Stimulated activated naive CD4-positive, alpha-beta T cell treated with Interleukin-2 at 50 U/mL for 16 hours (primary cell): ENCODE data around the gene ANXA1.
"Not testable (repeated sequence)": the region's sequence is repeated elsewhere in the genome, so short reads cannot be mapped to it uniquely, and the experiment has no call there.

Experiments used
- DNase-seq: peaks from one replicate; lab custom pipeline; 2025; lab: John Stamatoyannopoulos, UW

ANXA1 gene

DNA sequence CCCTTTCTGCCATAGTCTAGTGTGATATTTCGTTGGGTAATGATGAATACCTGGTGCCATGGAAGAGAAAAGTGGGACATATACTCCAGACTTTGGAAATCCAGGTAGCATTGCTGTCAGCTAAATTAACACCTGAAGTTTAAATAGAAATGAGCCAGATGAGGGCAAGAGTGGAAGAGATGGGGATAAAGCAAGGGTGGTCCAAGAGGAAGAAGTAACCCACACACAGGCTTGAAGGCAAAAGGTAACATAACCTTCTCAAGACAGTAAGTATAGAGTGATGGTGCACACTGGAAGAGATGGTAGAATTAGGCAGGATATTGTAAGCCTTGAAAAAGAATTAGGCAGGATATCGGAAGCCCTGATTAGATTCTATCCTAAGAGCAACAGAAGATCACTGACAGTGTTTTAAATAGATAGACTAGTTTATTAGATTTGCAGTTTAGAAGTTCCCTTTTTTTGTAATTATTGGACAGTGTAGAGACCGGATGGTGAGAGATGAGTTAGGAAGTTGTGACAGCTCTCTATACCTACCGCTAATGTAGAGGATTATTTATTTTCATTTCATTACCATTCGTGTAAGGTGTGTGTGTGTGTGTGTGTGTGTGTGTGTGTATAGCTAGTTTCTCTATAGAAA is 16.8 kb downstream of the ANXA1 start:
- DNase-seq: no peak

DNA sequence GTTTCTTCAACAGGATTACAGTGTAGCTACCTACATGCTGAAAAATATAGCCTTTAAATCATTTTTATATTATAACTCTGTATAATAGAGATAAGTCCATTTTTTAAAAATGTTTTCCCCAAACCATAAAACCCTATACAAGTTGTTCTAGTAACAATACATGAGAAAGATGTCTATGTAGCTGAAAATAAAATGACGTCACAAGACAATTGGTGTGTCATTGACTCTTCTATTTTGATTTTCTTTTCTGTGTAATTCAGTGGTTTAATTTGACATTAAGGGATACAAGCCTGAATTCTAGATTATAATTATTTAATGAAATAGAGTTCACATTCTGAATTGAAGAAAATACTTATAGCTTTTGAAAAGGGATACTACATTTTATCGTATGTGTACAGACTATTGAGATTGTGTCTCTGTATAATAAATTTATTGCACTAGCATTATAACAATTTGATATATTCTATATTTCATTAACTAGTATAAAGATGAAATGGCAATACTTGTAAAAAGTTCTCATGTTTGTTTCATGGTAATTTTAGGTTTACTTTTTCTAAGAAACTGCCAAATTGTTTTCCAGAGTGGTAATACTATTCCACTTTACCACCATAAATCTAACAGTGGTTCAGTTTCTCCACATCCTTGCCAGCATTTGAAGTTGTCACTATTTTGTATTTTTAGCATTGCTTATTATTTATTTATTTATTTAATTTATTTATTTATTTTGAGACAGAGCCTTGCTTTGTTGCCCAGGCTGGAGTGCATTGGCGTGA is 18.7 kb downstream of the ANXA1 start:
- no peak for DNase-seq

DNA sequence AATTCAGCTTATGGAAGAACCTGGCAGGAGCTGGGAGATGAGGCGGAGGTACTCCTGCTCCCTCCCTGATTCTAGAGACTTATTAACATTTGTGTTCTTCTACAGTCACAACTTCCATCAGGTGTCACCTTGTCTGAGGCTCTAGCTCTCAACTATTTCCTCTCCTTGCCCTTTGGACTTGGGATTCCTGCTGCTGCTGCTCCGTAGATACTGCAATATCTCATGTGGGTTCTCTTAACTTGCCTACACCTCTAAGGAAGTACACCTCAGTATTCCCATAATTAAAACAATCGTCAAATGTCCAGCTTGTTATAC is 21.2 kb downstream of the ANXA1 start:
- DNase-seq: no peak

DNA sequence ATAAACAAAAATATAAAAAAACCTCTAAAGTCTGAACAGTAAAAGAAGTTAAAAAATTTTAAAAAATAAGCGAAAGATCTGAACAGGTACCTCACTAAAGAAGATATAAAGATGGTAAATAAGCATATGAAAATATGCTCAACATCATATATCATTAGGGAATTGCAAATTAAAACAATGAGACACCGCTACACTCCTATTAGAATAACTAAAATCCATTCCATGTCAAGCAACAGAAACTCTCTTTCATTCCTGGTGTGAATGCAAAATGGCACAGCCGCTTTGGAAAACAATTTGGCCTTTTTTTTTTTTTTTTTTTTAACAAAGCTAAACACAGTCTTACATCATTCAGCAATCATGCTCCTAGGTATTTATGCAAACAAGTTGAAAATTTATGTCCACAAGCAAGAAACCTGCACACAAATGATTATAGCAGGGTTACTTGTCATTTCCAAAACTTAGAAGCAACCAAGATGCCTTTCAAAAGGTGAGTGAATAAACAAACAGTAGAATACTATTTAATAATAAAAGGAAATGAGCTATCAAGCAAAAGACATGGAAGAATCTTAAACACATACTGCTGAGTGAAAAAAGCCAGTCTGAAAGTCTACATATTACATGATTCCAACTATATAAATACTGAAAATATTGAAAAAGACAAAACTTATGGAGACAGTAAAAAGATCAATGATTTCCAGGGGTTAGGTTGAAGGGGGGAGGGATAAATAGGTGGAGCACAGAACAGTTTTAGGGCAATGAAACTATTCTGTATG is 22.1 kb downstream of the ANXA1 start:
- no peak for DNase-seq

DNA sequence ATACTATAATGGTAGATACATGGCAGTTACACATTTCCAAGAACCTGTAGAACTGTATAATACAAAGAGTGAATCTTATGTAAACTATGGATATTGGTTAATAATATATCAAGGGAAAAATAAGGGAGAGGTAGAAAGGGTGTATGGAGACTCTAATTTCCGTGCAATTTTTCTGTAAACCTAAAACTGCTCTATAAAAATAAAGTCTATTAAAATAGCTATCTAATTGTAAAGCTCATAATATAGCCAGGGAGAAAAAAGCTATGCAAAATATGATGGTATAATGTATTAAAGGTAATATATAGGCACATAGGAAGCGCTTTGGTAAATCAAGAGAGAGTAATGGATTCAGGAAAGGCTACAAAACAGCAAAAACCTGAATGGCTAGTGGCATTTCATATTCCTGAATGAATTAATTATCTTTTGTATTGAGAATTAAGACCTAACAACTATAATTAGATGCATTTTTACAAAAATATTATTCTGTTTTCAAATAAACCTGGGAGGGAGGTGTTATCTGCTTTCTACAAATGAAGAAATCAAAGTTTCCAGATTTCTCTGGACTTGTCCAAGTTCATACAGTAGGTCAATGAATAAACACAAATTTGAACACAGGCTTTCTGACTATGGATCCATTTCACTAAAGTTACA is 22.8 kb downstream of the ANXA1 start:
- no peak for DNase-seq

DNA sequence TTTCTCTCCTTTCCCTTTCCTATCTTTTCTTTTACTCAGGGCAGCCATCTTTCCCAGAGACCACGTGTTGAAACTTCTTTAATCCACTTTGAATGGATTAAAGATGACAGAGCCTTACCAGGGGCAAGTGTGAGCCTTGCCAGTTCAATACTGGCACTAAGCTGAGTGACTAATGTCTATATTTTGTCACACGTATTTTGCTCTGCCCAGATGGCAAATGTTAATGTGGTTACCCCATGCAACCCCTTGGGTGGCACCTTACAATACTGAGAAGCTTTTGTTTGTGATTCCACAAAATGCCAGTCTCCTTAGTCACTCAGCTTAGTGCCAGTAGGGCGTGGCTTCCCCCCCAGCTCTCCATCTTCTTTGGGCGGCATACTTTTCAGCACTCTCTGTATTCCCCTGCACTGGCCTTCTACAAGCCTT is 24.8 kb downstream of the ANXA1 start:
- no peak for DNase-seq

DNA sequence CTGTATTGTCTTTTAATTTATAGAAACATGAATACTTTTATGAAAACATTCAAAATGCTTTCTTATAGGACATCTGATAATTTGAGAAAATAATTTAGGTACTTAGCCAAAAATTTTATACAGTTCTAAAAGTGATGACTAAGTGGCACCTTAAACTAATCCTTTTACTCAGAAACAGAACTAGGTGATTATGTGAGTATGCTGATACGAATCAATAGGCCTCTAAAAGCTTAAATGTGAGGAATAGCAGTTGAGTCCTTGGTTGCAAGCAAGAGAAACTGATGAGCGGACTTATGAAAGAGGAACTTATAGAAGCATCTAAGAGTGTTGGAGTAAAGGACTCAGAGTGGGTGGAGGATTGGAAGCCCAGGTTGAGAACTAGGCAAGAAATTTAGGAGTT is 26.4 kb downstream of the ANXA1 start:
- DNase-seq: no peak

DNA sequence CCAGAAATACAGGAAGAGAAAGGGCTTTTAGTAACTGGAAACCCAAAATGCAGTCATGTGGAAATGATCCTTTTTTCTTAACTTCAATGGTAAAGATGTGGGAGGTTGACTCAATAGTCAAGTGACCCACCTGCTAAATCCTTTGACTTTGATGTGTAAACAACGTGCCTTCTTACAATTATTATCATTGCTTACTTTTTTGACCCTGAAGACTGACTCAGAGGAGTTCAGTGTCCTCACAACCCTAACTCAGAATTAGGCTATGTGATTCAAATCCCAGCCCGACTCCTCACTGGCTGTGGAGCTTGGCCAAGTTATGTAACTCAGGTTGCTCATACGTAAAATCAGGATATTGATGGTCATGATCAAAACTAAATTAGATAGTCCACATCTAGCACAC is 27.9 kb downstream of the ANXA1 start:
- DNase-seq: no peak

DNA sequence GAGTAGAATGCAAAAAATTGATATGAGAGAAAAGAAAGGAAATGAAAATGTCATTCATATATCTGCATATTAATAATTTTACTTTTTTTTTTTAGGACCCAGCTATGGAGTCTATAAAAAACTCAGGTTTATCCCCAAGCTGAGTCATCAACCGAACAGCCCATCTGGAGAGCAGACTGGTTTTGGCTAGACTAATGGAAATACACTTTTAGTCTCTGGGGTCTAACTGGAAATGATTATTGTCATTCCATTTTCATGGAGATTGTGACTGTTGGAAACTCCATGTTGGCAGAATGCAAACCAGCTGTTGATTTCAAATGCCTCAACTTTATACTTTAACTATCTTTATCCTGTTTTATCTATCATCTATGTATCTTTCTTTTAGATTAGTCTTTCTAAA is 28.7 kb downstream of the ANXA1 start:
- DNase-seq: no peak

DNA sequence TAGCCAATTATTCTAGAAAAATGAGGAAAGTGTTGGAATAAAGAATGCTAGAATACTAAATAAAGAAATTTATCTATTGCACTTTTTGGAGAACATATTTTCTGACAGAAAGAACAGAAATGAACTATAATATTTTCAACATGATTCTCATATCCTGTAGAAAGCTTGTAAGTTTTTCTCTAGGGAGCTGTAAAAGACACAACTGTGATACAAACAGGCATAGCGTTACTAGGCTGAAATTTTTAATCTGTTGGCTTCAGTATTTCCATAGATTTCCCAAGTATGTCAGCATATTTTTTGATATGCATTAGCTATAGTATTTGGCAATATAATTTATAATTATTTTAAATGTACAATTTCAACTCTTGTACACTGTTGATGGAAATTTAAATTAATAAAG is 31.3 kb downstream of the ANXA1 start:
- no peak for DNase-seq

DNA sequence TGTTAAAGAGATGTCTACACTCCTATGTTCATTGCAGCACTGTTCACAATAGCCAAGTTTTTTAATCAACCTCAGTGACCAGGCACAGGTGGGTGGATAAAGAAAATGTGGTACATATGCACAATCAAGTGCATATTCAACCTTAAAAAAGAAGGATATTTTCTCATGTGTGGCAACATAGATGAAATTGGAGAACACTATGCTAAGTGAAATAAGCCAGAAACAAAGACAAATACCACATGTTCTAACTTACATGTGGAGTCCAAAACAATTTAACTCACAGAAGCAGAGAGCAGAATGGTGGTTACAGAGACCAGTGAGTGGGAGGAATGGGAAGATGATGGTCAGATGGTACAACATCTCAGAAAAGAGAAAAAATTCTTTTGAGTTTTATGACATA is 31.8 kb downstream of the ANXA1 start:
- DNase-seq: no peak

DNA sequence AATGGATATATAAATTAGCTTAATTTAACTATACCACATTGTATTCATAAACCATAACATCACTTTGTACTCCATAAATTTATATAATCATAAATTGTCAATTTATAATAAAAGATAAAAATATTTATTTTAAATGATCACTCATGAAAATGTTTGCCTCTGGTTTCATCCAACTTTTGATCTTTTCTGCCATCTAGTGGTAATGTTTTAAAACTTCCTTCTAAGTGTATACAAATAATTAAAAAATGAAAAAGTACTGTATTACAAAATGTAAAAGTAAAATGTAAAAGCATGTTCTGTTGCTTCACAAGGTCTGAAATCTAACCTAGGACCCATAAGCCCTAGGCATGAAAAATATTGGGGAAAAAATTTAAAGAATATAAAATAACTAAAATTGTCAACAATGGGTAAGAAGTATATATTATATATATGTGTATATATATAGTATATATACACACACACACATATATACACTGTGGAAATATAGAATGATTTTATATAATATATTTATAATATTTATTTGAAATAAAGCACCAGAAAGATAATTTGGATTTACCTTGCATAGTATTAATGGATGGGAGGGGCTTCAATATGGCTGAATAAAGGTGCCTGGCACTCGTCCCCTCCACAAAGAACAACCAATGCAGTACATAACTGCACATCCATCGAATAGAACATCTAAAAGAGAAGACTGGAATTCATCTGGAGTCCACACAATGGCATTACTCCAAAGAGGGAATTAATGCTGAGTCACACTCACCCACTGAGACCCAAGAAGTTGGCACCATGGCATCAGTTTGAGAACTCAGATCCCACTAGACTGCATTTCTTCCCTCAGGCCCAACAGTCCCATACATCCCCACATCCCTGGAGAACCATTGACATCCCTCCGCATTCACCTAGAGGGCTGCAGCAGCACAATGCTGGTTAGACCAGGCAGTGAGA is 32.5 kb downstream of the ANXA1 start:
- DNase-seq: no peak

DNA sequence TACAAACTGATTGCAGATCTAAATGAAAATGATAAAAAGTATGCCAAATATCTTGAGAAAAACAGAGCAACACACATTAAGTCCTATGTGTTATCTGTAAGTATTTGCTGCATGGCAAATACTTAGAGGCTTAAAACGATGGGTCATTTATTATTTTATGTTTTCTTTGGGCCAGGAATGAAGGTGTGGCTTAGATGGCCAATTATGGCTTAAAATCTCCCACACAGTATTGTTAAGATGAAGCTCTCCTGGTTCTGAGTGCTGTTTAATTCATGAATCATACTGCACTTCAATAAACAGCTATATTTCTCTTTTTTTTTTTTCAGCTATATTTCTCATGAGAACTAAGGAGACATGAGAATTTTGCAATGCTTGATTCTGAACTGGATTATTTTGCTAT is 39.4 kb downstream of the ANXA1 start:
- DNase-seq: not testable (repeated sequence)

DNA sequence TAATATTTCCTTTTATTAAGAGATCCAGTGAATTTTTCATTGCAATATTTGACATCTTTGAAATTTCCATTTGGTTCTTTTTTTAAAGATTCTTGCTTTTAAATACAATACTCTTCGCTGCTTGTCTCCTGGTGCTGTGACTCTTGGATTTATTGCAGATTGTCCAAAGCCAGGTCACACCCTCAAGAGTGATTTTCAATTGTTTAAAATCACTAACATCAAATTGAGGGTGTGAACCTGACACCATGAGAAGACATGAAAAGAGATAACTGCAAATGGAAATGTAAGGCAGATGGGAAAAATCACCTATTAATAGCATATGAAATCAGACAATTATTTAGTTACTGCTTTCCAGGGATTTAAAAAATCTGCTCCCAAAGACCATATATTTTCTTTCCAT is 42.6 kb downstream of the ANXA1 start:
- DNase-seq: no peak

DNA sequence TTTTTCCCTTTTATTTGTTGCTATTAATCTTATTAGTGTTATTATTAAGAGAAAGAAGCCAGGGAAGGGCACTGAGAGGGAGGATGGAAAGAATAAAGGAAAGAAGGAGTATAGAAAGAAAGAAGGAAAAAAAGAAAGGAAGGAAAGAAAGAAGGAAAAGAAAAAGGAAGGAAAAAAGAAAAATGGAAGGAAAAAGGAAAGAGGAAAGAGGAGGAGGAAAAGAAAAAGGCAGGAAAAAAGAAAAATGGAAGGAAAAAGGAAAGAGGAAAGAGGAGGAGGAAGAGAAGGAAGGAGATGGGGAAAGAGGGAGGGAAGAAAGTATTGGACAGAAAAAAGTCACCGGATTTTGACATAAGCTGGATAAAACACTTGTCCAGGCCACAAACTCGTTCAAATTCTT is 47.8 kb downstream of the ANXA1 start:
- DNase-seq: no peak

DNA sequence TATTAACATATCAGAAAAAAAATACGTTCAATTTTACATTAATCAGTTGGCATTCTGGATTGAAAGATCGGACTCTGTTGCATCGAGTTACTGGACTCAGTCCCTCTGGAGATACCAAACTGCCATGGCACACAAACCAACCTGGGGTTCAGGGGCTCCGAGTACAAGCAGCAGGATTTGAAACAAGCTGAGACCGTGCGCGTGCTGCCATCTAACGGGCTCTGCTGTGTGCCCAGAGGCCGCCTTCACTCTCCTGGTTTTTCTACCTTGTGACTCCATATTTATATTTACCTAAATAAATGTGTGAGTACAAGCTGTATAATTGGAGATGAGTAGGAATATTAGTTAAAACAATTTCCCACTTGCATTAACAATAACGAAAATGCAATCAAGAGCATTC is 48.2 kb downstream of the ANXA1 start:
- DNase-seq: no peak

DNA sequence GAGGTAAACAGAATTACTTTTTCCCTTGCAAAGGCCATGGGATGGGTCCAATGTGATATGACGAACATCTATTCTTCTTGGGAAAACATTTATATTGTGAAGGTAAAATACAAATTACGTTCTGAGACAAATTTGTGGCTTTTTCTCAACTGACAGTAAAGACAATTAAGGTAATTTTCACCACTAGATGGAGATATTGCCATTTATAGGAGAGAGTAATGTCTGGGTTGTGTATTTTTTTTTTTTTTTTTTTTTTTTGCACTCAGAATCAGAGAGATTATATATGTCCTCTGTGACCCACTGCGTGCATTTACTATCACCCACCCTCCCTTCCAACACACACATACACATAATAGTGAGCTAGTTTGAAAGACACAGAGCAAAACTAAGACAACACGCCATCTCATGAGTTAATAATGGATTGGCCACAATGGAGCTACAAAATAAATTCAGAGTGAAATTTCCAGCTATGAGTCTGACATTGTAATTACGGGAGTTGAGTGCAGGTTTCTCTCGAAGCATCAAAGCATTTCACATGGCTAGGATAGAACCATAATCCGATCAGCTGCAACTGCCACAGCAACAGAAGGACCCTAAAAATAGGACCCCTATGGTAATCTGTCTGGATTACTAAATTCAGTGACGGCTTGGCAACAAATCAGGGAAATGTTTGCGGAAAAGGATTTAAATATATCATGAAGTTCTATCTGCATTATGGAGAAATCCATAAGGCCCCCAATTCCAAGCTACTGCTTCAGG is 49.2 kb downstream of the ANXA1 start:
- DNase-seq: no peak

DNA sequence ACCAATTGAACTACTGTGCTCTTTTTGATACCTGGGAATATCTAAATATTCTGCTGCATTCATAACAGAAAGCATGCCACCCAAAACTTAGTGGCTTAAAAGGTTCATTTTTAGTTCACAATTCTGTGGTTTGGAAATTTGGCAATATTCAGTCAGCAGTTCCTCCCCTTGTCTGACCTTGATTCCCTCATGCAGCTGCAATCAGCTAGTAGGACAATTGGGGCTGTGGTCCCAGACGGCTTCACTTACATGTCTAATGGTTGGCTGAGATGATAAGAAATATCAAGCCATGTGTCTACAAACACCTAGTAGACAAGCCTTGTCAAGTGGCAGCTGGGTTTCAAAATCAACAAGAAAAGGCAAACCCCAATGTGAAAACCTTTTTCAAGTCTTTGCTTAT is 51.3 kb downstream of the ANXA1 start:
- no peak for DNase-seq

DNA sequence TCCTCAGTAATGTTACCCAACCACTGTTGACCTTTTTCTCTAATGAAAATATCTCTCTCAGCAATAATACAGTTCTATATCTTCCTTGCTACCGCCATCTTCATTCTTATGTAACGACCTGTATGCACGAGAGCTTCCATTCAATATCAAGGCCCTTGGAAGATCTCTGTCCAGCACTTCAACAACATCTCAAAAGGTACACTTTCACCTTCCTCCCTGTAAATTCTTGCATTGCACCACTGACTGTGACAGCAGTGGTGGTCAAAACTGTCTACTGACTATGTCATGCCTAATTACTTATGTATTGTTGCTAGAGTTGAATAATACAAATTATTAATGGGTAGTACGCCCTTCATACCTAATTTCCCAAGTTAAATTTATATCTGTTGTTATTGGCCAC is 53.3 kb downstream of the ANXA1 start:
- no peak for DNase-seq

DNA sequence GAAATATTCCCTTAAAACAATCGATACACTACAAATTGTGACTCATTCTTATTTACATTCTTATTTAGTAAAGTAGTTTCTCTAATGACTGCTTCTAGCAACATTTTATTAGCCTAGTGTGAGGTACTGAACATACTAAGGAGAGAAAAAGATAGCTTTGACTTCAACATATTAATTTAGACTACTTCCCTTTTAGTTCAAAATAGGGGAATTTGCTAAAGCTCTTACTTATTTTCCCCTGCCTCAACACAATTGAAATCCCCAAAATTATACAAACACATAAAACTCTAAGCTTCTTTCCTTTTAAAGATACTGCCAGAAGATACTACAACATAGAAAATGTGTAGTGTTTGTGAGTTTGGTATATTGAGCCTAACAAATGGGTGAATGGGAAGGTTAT is 55.2 kb downstream of the ANXA1 start:
- DNase-seq: no peak
